Measurements from ENCODE around the gene TTLL10.

TTLL10 gene

GRCh38 chr1:1237874-1238701 is 64.4 kb downstream of the TTLL10 start:
- no peak for DNase-seq

- no peak for DNase-seq
These were observed 65.1 kb downstream of the TTLL10 start for GRCh38 chr1:1238702-1239178.

GRCh38 chr1:1239227-1239613 is 65.5 kb downstream of the TTLL10 start:
- DNase-seq: no peak

GRCh38 chr1:1239614-1240347 is 66.1 kb downstream of the TTLL10 start:
- no peak for DNase-seq

GRCh38 chr1:1240348-1240732 is 66.7 kb downstream of the TTLL10 start:
- no peak for DNase-seq

- no peak for DNase-seq
These were observed 67.3 kb downstream of the TTLL10 start for GRCh38 chr1:1240822-1241587.

- DNase-seq: no peak
These were observed 68.0 kb downstream of the TTLL10 start for GRCh38 chr1:1241588-1242219.

- DNase-seq: no peak
These were observed 69.0 kb downstream of the TTLL10 start for GRCh38 chr1:1242461-1243265.

GRCh38 chr1:1243266-1243660 is 69.6 kb downstream of the TTLL10 start:
- no peak for DNase-seq

GRCh38 chr1:1243807-1244191 is 70.1 kb downstream of the TTLL10 start:
- no peak for DNase-seq

GRCh38 chr1:1244192-1244811 is 70.6 kb downstream of the TTLL10 start:
- no peak for DNase-seq

- DNase-seq: no peak
These were observed 71.6 kb downstream of the TTLL10 start for GRCh38 chr1:1245178-1245816.

GRCh38 chr1:1245817-1246576 is 72.3 kb downstream of the TTLL10 start:
- DNase-seq: no peak

- no peak for DNase-seq
These were observed 73.1 kb downstream of the TTLL10 start, which contains the start of gene C1QTNF12 for GRCh38 chr1:1246577-1247340. C1QTNF12 (minus strand) TSS chr1:1246722; CDS start chr1:1246690, 32 bp downstream.

- no peak for DNase-seq
These were observed 73.7 kb downstream of the TTLL10 start for GRCh38 chr1:1247341-1247913.

All from SHP77 treated with DMSO at 0.1 percent for 48 hours (cell line).